GM21390 (cell line): Measurements from ENCODE around the gene C5AR2.
"Not testable (repeated sequence)": the region's sequence is repeated elsewhere in the genome, so short reads cannot be mapped to it uniquely, and the experiment has no call there.

Source experiments
- ATAC-seq: cut with Tn5 transposase; IDR thresholded peaks from one replicate; pipeline ENCODE4 v1.9.1; 2021; ENCODE audit not compliant: unreplicated experiment

C5AR2 gene

GRCh38 chr19:47331931-47332547 lies at the start of gene C5AR2:
TSS of gene C5AR2 (plus strand) at chr19:47332175. CDS start at chr19:47340800, 8,625 bp downstream.
- no peak for ATAC-seq

DNA sequence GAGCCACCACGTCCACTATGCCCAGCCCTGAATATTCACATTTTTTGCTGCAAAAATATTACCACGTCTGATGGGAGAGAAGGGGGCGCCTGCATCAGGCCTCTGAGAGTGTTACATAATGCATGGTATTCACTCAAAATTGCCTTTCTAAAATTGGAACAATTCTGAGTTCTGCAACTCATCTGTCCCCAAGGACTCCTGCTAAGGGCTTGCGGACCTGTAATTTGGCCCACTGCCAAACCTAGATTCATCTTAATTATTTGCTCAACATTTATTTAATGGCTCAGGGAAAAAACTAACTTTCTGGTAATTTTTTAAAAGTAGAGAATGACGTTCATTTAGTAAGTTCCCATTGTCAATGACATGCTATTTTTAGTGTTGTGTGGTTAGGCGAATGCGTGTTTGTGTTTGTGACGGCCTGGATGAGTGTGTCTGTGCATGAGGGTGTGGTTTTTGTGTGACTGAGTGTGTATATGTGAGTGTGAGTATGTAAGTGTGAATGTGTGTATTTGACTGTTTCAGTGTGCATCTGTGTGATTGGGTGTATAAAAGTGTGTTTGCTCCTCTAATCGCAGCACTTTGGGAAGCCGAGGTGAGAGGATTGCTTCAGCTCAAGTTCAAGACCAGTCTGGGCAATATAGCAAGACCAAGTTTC lies 48.4 kb upstream of the C5AR2 start:
- no peak for ATAC-seq

GRCh38 chr19:47284324-47284899 lies 47.6 kb upstream of the C5AR2 start:
- ATAC-seq = no peak

DNA sequence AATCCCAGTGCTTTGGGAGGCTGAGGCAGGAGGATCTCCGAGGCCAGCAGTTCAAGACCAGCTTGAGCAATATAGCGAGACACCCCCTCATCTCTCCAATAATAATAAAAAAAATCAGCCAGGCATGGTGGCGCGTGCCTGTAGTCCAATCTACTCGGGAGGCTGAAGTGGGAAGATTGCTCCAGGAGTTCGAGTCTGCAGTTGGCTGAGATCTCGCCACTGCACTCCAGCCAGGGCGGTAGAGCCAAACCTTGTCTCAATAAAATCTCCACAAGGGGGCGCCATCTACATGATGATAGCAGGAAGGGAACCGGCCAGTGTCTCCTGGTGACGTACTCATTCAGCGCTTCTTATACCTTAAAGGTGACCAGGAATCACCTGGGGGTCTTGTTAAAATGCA lies 35.9 kb upstream of the C5AR2 start:
- ATAC-seq = no peak

DNA sequence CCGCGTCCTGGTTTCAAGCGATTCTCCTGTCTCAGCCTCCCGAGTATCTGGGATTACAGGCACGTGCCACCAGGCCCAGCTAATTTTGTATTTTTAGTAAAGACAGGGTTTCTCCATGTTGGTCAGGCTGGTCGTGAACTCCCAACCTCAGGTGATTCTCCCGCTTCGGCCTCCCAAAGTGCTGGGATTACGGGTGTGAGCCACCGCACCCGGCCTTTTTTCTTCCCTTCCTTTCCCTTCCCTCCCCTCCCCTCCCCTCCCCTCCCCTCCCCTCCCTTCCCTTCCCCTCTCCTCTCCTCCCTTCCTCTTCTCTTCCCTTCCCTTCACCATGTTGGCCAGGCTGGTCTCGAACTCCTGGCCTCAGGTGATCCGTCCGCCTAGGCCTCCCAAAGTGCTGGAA lies 31.1 kb upstream of the C5AR2 start:
- not testable (repeated sequence) for ATAC-seq

DNA sequence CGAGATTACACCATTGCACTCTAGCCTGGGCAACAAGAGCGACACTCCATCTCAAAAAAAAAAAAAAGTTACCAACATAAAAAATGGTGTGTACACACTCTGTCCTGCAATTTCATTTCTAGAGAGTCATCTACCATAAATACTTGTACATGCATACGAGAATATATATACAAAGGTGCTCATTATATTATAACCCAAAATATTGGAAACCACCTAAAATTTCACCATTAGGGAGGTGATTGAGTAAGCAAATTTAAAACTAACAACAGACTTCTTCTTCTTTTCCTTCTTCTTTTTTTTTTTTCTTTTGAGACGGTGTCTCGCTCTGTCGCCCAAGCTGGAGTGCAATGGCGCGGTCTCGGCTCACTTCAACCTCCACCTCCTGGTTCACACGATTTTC lies 29.7 kb upstream of the C5AR2 start:
- ATAC-seq = no peak

DNA sequence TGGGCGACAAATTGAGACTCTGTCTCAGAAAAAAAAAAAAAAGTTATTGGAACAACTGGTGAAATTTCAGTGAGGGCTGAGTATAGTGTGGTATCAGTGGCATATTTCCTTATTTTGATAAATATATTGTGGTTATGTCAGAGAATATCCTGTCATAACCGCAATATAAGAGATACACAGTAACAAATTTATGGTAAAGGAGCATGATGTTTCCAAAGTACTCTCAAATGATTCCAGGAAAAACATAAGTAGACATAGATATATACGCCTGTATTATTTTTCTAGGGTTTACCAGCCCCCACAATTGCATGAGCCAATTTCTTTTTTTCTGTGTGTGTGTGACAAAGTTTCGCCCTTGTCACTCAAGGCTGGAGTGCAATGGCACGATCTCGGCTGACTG lies 28.0 kb upstream of the C5AR2 start:
- no peak for ATAC-seq

GRCh38 chr19:47305309-47305751 lies 26.6 kb upstream of the C5AR2 start:
- ATAC-seq = no peak

DNA sequence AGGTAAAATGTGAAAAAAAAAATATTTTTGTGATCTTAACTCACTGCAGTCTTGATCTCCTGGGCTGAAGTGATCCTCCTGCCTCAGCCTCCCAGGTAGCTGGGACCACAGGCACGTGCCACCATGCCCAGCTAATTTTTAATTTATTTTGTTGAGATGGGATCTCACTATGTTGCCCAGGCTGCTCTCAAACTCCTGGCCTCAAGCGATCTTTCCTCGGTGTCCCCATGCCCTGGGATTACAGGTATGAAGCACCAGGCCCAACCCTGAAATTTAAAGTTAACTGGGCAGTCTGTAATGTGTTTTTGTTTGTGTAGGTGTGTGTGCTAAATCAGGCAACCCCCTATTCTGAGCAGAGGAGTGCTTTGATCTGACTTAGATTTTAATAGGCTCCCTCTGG lies 25.7 kb upstream of the C5AR2 start:
- ATAC-seq = no peak

DNA sequence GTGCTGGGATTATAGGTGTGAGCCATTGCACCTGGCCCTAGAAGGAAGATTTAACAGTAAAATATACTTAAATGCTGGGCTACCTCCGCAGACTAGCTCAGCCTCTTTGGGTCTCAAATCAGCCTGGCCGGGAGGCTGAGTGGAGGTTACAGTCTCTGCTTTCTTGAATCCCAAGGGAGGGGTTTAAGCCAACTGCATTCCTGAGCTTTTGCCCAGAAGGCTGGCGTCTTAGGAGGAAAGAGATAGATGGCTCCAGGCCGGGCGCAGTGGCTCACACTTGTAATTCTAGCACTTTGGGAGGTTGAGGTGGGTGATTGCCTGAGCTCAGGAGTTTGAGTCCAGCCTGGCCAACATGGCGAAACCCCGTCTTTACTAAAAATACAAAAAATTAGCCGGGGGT lies 22.9 kb upstream of the C5AR2 start:
- ATAC-seq = no peak

- ATAC-seq = no peak
These were observed 22.4 kb upstream of the C5AR2 start, which contains the start of gene C5AR1 for GRCh38 chr19:47309608-47310007. TSS of gene C5AR1 (plus strand) at chr19:47309861. CDS start at chr19:47309896, 35 bp downstream.

DNA sequence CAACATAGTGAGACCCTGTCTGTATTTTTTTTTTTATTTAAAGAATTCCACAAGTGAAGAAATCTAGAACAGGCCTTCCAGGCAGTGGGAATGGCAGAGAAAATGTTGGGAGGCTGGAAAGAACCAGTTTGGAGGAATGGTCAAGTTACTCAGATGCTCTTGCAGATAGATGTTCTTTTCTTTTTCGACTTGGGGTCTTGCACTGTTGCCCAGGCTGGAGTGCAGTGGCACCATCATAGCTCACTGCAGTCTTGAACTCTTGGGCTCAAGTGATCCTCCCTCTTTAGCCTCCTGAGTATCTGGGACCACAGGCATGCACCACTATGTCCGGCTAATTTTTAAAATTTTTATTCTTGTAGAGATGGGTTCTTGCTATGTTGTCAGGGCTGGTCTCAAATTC lies 21.7 kb upstream of the C5AR2 start:
- ATAC-seq = no peak

DNA sequence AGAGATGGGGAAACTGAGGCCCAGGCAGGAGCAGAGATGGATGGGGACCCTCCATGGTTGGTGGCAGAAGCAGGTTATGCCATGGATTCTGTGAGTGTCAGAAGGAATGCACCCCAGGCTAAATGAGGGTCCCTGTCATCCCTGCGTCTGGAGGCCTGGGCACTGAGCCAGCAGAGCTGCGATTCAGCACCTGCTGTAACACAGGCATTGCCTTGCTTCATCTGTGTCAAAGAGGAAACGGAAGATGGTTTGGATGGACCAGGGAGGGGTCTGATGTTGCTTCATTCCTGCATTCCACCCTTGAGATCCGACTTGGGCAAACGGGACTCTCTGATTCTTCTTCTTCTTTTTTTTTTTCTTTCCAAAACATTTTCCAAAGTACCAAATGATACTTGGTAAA lies 21.2 kb upstream of the C5AR2 start:
- ATAC-seq = no peak

DNA sequence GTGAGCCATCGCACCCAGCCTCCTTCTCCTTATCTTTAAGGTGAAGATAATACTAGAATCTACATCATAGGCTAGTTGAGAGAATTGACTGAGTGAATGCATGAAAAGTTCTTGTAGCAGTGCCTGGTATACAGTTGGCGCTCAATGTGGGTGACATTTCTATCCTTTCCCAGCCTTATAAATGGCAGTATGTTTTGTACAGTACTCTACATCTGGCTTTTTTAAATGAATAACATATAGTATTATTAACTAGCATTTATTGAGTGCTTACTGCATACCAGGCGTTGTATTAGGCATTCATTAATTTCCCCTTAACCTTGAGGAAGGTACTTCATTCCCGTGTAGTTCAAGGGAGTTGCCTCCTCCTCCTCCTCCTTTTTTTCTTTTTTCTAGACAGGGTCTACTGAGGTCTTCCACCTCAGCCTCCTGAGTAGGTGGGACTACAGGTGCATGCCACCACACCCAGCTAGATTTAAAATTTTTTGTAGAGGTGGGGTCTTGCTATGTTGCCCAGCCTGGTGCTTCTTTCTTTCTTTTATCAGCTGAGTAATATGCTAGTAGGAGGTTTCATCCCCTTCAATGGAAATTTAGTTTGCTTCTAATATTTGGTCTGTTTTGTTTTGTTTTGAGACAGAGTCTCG lies 19.5 kb upstream of the C5AR2 start:
- no peak for ATAC-seq

DNA sequence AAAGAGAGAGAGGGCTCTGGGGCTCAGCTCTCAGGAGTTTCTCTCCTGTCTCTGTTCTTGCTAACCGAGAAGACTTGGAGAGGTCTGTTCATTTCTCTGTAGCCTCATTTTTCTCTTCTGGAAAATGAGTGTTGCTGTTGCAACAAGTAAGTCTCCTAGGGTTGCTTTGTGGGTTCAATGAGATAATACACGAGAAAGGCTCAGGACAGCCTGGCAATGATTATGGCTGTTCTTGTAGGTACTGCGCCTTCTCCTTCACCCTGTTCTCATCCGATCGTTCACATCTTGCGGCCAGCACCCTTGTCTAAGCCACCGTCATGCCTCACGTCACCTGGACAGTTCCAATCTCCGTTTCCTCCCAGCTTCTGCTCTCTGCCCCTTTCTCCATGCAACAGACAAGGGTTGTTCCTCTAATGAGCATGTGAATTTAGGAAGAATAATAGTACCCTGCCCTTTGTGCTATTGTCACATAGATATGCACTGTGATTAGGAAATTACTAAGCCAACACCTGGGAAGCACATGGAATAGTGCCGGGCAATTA lies 18.1 kb upstream of the C5AR2 start:
- no peak for ATAC-seq

DNA sequence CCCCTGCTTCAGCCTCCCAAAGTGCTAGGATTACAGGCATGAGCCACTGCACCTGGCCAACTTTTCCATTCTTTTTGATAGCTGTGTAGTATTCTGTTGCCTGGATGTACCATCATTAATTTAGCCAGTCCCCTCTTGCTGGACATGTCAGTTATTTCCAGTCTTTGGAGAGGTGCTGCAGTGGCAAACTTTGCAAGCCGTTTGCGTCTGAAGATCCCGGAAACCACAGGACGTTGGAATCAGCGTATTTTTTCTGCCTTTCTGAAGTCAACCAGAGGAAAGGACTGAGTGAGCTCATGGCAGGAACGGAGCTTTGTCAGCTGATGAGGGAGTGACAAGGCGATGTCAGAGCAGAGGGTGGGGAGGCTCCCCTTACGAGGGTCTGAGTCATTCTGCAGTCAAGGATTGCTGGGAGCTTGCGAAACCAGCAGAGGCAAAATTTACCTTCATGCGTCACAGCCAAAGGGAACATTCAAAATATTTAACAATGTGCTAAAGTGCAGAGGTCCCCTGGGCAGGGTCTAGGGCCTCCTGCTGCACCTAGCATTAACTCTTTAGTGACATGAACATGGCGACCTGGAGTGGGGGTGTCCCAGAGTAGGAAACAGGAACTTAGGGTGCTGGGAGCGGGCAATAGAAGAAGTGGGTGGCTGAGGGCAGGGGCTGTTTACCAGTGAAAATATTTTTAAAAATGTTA lies 16.7 kb upstream of the C5AR2 start:
- no peak for ATAC-seq

DNA sequence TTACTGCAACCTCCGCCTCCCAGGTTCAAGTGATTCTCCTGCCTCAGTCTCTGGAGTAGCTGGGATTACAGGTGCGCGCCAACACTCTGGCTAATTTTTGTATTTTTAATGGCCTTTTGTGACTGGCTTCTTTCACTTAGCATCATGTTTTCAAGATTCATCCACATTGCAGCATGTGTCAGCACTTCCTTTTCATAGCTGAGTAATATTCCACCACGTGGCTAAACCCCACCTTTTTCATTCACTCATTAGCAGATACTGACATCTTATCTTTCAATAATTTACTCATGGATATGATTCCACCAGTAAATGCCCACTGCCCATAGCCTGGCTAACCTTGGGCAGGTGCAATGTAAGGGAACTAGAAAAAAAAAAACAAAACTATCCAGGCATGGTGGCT lies 15.5 kb upstream of the C5AR2 start:
- ATAC-seq = no peak

- ATAC-seq = no peak
These were observed 11.8 kb upstream of the C5AR2 start for GRCh38 chr19:47319923-47320871.

DNA sequence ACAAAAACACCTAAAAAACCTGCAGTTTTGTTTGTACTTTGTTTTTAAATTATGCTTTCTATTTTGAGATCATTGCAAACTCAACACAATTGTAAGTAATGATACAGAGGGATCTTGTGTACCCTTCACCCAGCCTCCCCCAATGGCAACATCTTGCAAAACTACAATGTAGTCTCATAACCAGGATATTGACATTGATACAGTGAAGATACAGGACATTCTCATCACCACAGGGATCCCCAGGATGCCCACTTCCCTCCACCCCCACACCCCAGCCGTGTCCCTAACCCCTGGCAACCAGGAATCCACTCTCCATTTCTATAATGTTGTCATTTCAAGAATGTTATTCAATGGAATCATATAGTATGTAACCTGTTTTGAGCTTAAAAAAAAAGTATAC lies 10.3 kb upstream of the C5AR2 start:
- ATAC-seq = no peak

DNA sequence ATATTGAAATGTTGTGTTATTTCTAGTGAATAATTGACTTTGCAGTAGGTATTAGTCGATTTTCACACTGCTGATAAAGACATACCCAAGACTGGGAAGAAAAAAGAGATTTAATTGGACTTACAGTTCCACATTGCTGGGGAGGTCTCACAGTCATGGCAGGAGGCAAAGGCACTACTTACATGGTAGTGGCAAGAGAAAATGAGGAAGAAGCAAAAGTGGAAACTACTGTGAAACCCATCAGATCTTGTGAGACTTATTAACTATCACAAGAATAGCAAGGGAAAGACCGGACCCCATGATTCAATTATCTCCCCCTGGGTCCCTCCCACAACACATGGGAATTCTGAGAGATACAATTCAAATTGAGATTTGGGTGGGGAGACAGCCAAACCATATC lies 9.9 kb upstream of the C5AR2 start:
- ATAC-seq = no peak
